ENCODE measurements around the gene CLASP2.

CLASP2 gene

GRCh38 chr3:33578325-33579177 is 139.5 kb downstream of the CLASP2 start:
- Histone ChIP-seq H3K4me1 (ENCODE audit: control insufficient read depth, insufficient read depth, low read length) (peaks cover 36% of the 10 kb centered on the region), H3K9ac (ENCODE audit: low read depth, low read length) (no peak overlapping the region)

GRCh38 chr3:33577588-33577987 is 140.5 kb downstream of the CLASP2 start:
- no peak overlapping the region for H3K4me3 ChIP-seq (ENCODE audit: low read depth, low read length)
- no peak overlapping the region for H3K9ac ChIP-seq (ENCODE audit: low read depth, low read length)
- peaks cover 36% of the 10 kb centered on the region for H3K4me1 ChIP-seq (ENCODE audit: control insufficient read depth, insufficient read depth, low read length)
- H3K27me3 ChIP-seq (ENCODE audit: control insufficient read depth, insufficient read depth, low read length): no peaks in the 10 kb centered on the region
- no peaks in the 10 kb centered on the region for H3K36me3 ChIP-seq (ENCODE audit: control insufficient read depth, insufficient read depth, low read length)
- no peaks in the 10 kb centered on the region for H3K9me3 ChIP-seq (ENCODE audit: control insufficient read depth, insufficient read depth, low read length)

More at GRCh38 chr3:33578325-33579177, 139.5 kb downstream of the CLASP2 start:
- Histone ChIP-seq H3K36me3 (ENCODE audit: control insufficient read depth, insufficient read depth, low read length) (no peaks in the 10 kb centered on the region), H3K4me3 (ENCODE audit: low read depth, low read length) (no peak overlapping the region), H3K27me3 (ENCODE audit: control insufficient read depth, insufficient read depth, low read length) (no peaks in the 10 kb centered on the region), H3K9me3 (ENCODE audit: control insufficient read depth, insufficient read depth, low read length) (no peaks in the 10 kb centered on the region)

GRCh38 chr3:33577173-33577572 is 140.9 kb downstream of the CLASP2 start:
- peaks cover 33% of the 10 kb centered on the region for H3K4me1 ChIP-seq (ENCODE audit: control insufficient read depth, insufficient read depth, low read length)
- no peaks in the 10 kb centered on the region for H3K9me3 ChIP-seq (ENCODE audit: control insufficient read depth, insufficient read depth, low read length)
- H3K4me3 ChIP-seq (ENCODE audit: low read depth, low read length): no peak overlapping the region
- no peaks in the 10 kb centered on the region for H3K36me3 ChIP-seq (ENCODE audit: control insufficient read depth, insufficient read depth, low read length)
- no peaks in the 10 kb centered on the region for H3K27me3 ChIP-seq (ENCODE audit: control insufficient read depth, insufficient read depth, low read length)
- no peak overlapping the region for H3K9ac ChIP-seq (ENCODE audit: low read depth, low read length)

- H3K9me3 ChIP-seq (ENCODE audit: control insufficient read depth, insufficient read depth, low read length): no peaks in the 10 kb centered on the region
- no peaks in the 10 kb centered on the region for H3K27me3 ChIP-seq (ENCODE audit: control insufficient read depth, insufficient read depth, low read length)
- peaks cover 29% of the 10 kb centered on the region for H3K4me1 ChIP-seq (ENCODE audit: control insufficient read depth, insufficient read depth, low read length)
- H3K9ac ChIP-seq (ENCODE audit: low read depth, low read length): no peak overlapping the region
- H3K4me3 ChIP-seq (ENCODE audit: low read depth, low read length): no peak overlapping the region
- H3K36me3 ChIP-seq (ENCODE audit: control insufficient read depth, insufficient read depth, low read length): no peaks in the 10 kb centered on the region
Observed at GRCh38 chr3:33575311-33575710, 142.7 kb downstream of the CLASP2 start.

DNA sequence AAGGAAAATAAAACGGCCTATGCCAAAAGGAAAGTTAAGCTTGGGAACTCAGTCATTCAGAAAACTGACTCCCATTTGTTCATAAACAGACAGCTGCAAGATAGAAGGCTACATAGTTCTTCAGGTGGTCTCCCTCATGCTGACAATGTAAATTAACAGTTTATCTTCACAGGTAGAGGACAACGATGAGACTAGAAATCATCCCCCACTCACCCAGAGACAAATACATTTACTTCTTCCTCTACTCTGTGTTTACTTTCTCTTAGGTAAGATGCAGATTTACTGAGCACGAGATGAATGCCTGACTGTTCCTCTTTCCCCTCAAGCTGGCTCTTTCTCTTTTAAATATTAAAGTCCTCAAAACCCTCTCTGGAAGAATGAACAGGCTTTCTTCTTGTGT is 160.2 kb downstream of the CLASP2 start:
- H3K4me1 ChIP-seq (ENCODE audit: control insufficient read depth, insufficient read depth, low read length): peaks cover 14% of the 10 kb centered on the region
- H3K9me3 ChIP-seq (ENCODE audit: control insufficient read depth, insufficient read depth, low read length): no peaks in the 10 kb centered on the region
- H3K9ac ChIP-seq (ENCODE audit: low read depth, low read length): no peak overlapping the region
- H3K4me3 ChIP-seq (ENCODE audit: low read depth, low read length): no peak overlapping the region
- H3K27me3 ChIP-seq (ENCODE audit: control insufficient read depth, insufficient read depth, low read length): no peaks in the 10 kb centered on the region
- no peaks in the 10 kb centered on the region for H3K36me3 ChIP-seq (ENCODE audit: control insufficient read depth, insufficient read depth, low read length)

DNA sequence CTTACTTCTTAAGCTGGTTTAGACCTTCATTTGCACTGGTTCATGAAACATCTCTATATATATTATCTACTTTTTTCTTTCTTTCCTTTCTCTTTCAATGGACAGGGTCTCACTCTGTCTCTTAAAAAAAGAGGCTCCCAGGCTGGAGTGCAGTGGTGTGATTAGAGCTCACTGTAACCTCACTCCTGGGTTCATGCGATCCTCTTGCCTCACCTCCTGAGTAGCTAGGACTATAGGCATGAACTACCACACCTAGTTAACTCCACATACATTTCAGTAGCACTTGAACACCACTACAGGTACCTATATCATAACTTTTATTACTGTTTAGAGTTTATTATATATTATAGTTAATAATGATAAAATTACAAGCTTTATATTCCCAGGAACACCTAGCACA is 160.8 kb downstream of the CLASP2 start:
- Histone ChIP-seq H3K9ac (ENCODE audit: low read depth, low read length) (no peak overlapping the region), H3K4me1 (ENCODE audit: control insufficient read depth, insufficient read depth, low read length) (peaks cover 14% of the 10 kb centered on the region), H3K4me3 (ENCODE audit: low read depth, low read length) (no peak overlapping the region), H3K9me3 (ENCODE audit: control insufficient read depth, insufficient read depth, low read length) (no peaks in the 10 kb centered on the region), H3K36me3 (ENCODE audit: control insufficient read depth, insufficient read depth, low read length) (no peaks in the 10 kb centered on the region), H3K27me3 (ENCODE audit: control insufficient read depth, insufficient read depth, low read length) (no peaks in the 10 kb centered on the region)

GRCh38 chr3:33547101-33547500 is 171.0 kb downstream of the CLASP2 start:
- H3K4me3 ChIP-seq (ENCODE audit: low read depth, low read length): no peak overlapping the region
- no peaks in the 10 kb centered on the region for H3K9me3 ChIP-seq (ENCODE audit: control insufficient read depth, insufficient read depth, low read length)
- no peaks in the 10 kb centered on the region for H3K36me3 ChIP-seq (ENCODE audit: control insufficient read depth, insufficient read depth, low read length)
- H3K27me3 ChIP-seq (ENCODE audit: control insufficient read depth, insufficient read depth, low read length): no peaks in the 10 kb centered on the region
- H3K4me1 ChIP-seq (ENCODE audit: control insufficient read depth, insufficient read depth, low read length): no peaks in the 10 kb centered on the region
- H3K9ac ChIP-seq (ENCODE audit: low read depth, low read length): no peak overlapping the region

GRCh38 chr3:33544126-33544525 is 173.9 kb downstream of the CLASP2 start:
- H3K4me1 ChIP-seq (ENCODE audit: control insufficient read depth, insufficient read depth, low read length): no peaks in the 10 kb centered on the region
- no peaks in the 10 kb centered on the region for H3K9me3 ChIP-seq (ENCODE audit: control insufficient read depth, insufficient read depth, low read length)
- H3K27me3 ChIP-seq (ENCODE audit: control insufficient read depth, insufficient read depth, low read length): no peaks in the 10 kb centered on the region
- no peaks in the 10 kb centered on the region for H3K36me3 ChIP-seq (ENCODE audit: control insufficient read depth, insufficient read depth, low read length)
- H3K9ac ChIP-seq (ENCODE audit: low read depth, low read length): no peak overlapping the region
- no peak overlapping the region for H3K4me3 ChIP-seq (ENCODE audit: low read depth, low read length)

DNA sequence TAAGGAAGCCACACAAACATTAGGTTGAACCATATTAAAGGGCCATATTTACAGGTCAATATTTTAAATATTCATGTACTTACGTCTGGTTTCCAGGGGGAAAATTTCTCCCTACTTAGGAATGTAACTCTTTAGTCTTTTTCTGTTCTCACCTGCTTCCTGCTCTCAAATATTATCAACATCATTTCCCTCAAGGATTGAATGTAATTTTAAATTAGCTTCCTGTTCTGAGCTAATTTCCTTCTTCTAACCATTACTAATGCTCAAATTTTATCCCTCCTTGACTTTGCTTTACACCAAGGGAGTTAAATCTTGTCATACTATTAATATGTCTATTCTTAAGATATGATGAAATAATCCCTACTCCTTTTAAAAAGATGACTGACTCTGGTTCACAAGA is 174.5 kb downstream of the CLASP2 start:
- H3K9ac ChIP-seq (ENCODE audit: low read depth, low read length): no peak overlapping the region
- H3K36me3 ChIP-seq (ENCODE audit: control insufficient read depth, insufficient read depth, low read length): no peaks in the 10 kb centered on the region
- H3K4me3 ChIP-seq (ENCODE audit: low read depth, low read length): no peak overlapping the region
- H3K27me3 ChIP-seq (ENCODE audit: control insufficient read depth, insufficient read depth, low read length): no peaks in the 10 kb centered on the region
- no peaks in the 10 kb centered on the region for H3K4me1 ChIP-seq (ENCODE audit: control insufficient read depth, insufficient read depth, low read length)
- H3K9me3 ChIP-seq (ENCODE audit: control insufficient read depth, insufficient read depth, low read length): no peaks in the 10 kb centered on the region

- H3K9me3 ChIP-seq (ENCODE audit: control insufficient read depth, insufficient read depth, low read length): no peaks in the 10 kb centered on the region
- H3K27me3 ChIP-seq (ENCODE audit: control insufficient read depth, insufficient read depth, low read length): no peaks in the 10 kb centered on the region
- H3K4me1 ChIP-seq (ENCODE audit: control insufficient read depth, insufficient read depth, low read length): no peaks in the 10 kb centered on the region
- H3K4me3 ChIP-seq (ENCODE audit: low read depth, low read length): no peak overlapping the region
- H3K36me3 ChIP-seq (ENCODE audit: control insufficient read depth, insufficient read depth, low read length): no peaks in the 10 kb centered on the region
- no peak overlapping the region for H3K9ac ChIP-seq (ENCODE audit: low read depth, low read length)
Observed at GRCh38 chr3:33541918-33542317, 176.1 kb downstream of the CLASP2 start.

DNA sequence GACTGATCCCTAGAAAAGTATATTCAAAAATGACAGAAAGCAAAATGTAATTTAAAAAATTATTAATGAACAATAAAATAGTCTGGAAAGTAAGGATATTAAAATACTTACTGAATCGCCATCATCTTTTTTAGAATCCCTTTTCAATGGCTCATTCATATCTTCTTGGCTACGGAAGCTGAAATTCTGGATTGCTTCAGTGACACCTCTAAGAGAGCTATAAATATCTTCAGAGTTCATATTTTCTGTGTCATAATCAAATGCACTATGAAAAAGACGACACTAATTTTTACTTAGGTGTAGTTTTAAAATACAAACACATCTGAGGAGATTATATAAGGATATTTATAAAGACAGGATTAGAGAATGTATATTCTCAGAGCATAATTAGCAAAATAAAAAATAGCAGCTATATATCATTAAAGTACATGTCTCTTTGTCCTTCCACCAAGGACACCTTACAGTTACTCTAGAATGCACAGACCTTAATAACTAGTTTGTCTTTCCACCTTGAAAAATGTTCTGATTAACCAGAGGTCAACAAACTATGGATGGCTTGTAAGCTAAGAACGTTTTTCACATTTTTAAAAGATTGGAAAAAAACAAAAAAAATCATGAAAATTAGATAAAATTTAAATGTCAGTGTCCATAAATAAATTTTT is 179.2 kb downstream of the CLASP2 start:
- H3K36me3 ChIP-seq (ENCODE audit: control insufficient read depth, insufficient read depth, low read length): no peaks in the 10 kb centered on the region

DNA sequence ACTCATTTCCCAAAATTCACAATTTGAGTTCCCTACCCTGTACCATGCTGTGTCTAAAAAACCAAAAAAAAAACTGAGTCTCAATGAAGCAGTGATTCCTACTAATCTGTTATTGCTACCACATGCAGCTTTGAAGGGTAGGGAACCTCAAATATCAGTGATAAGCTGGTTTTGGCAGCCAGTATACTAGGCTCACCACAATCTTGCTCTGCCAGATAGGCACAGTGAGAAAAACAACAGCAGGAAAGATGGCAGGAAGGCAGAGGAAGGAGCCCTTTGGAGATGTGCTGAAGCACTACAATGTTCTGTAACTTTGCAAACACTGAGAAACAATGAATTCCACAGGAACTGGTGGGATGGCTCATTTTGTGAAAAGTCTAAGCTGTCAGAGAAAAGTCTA is 180.9 kb downstream of the CLASP2 start:
- Histone ChIP-seq H3K4me3 (ENCODE audit: low read depth, low read length) (no peak overlapping the region), H3K36me3 (ENCODE audit: control insufficient read depth, insufficient read depth, low read length) (no peaks in the 10 kb centered on the region)

More for the DNA sequence above, 179.2 kb downstream of the CLASP2 start:
- Histone ChIP-seq H3K9ac (ENCODE audit: low read depth, low read length) (no peak overlapping the region), H3K27me3 (ENCODE audit: control insufficient read depth, insufficient read depth, low read length) (no peaks in the 10 kb centered on the region), H3K4me3 (ENCODE audit: low read depth, low read length) (no peak overlapping the region), H3K9me3 (ENCODE audit: control insufficient read depth, insufficient read depth, low read length) (no peaks in the 10 kb centered on the region), H3K4me1 (ENCODE audit: control insufficient read depth, insufficient read depth, low read length) (no peaks in the 10 kb centered on the region)

More for the DNA sequence above, 180.9 kb downstream of the CLASP2 start:
- Histone ChIP-seq H3K27me3 (ENCODE audit: control insufficient read depth, insufficient read depth, low read length) (no peaks in the 10 kb centered on the region), H3K4me1 (ENCODE audit: control insufficient read depth, insufficient read depth, low read length) (no peaks in the 10 kb centered on the region), H3K9me3 (ENCODE audit: control insufficient read depth, insufficient read depth, low read length) (no peaks in the 10 kb centered on the region), H3K9ac (ENCODE audit: low read depth, low read length) (no peak overlapping the region)
